ENCODE data around the gene SPARCL1. TPM values are rescaled to one million over a fixed set of nuclear protein-coding genes. Genes with fewer than 3 reads are reported as not detected.
A peak's percentile ranks its signal among the peaks of the same experiment; 100 is the strongest.

Gene SPARCL1
- total RNA-seq, 6 experiments from 2014 or later, result not detected

- peak overlapping the region; percentile 5; the same call in 1 of the 2 replicates for H3K27ac Mint-ChIP-seq
- peaks cover 30% of the 10 kb centered on the region for H3K4me1 Mint-ChIP-seq (ENCODE audit: low read depth)
- H3K36me3 Mint-ChIP-seq (ENCODE audit: low read depth), result peaks cover 9% of the 10 kb centered on the region
- peaks cover 10% of the 10 kb centered on the region; the same call in 1 of the 2 replicates for H3K9me3 Mint-ChIP-seq
- H3K27me3 Mint-ChIP-seq (ENCODE audit: insufficient read depth), result no peaks in the 10 kb centered on the region
- no peak overlapping the region for H3K4me3 Mint-ChIP-seq
- TF ChIP-seq CTCF (IDR thresholded peaks at IDR 0.05), result no peak
- DNase-seq, result peak; percentile 25
Observed at GRCh38 chr4:87521757-87522374, 7.3 kb downstream of the SPARCL1 start.

GRCh38 chr4:87521319-87521718 is 7.9 kb downstream of the SPARCL1 start:
- TF ChIP-seq CTCF (IDR thresholded peaks at IDR 0.05), result no peak
- Mint-ChIP-seq H3K4me3 (no peak overlapping the region), H3K27ac (no peak overlapping the region; the same call in 1 of the 2 replicates), H3K27me3 (ENCODE audit: insufficient read depth) (no peaks in the 10 kb centered on the region), H3K4me1 (ENCODE audit: low read depth) (peaks cover 30% of the 10 kb centered on the region), H3K36me3 (ENCODE audit: low read depth) (peaks cover 9% of the 10 kb centered on the region), H3K9me3 (peaks cover 10% of the 10 kb centered on the region; the same call in 1 of the 2 replicates)
- no peak for DNase-seq

GRCh38 chr4:87517621-87518020 is 11.6 kb downstream of the SPARCL1 start:
- Mint-ChIP-seq H3K27ac (no peak overlapping the region), H3K4me1 (ENCODE audit: low read depth) (peaks cover 19% of the 10 kb centered on the region), H3K27me3 (ENCODE audit: insufficient read depth) (peaks cover 1% of the 10 kb centered on the region; the same call in 1 of the 2 replicates), H3K36me3 (ENCODE audit: low read depth) (no peaks in the 10 kb centered on the region), H3K4me3 (no peak overlapping the region), H3K9me3 (no peaks in the 10 kb centered on the region)
- DNase-seq, result no peak
- TF ChIP-seq CTCF (IDR thresholded peaks at IDR 0.05), result no peak

- DNase-seq, result no peak
- Mint-ChIP-seq H3K27ac (no peak overlapping the region), H3K9me3 (no peaks in the 10 kb centered on the region), H3K36me3 (ENCODE audit: low read depth) (no peaks in the 10 kb centered on the region), H3K4me3 (no peak overlapping the region), H3K4me1 (ENCODE audit: low read depth) (peaks cover 10% of the 10 kb centered on the region), H3K27me3 (ENCODE audit: insufficient read depth) (peaks cover 3% of the 10 kb centered on the region)
- no peak for TF ChIP-seq CTCF (IDR thresholded peaks at IDR 0.05)
Observed at GRCh38 chr4:87516683-87517082, 12.5 kb downstream of the SPARCL1 start.

- Mint-ChIP-seq H3K27ac (no peak overlapping the region), H3K9me3 (no peaks in the 10 kb centered on the region), H3K4me1 (ENCODE audit: low read depth) (peaks cover 6% of the 10 kb centered on the region), H3K27me3 (ENCODE audit: insufficient read depth) (peaks cover 5% of the 10 kb centered on the region), H3K36me3 (ENCODE audit: low read depth) (no peaks in the 10 kb centered on the region), H3K4me3 (no peak overlapping the region)
- no peak for TF ChIP-seq CTCF (IDR thresholded peaks at IDR 0.05)
- no peak for DNase-seq
Observed at GRCh38 chr4:87512400-87512799, 16.8 kb downstream of the SPARCL1 start.
